ENCODE results near the gene MYO1C. TPM values are rescaled to one million over a fixed set of nuclear protein-coding genes. Genes with fewer than 3 reads are reported as not detected.

MYO1C gene
- total and polyA plus RNA-seq, 8 donors, result 45.2 to 158 (median 81.3) TPM

- peaks cover 30 to 58% (median 54%) of the 10 kb centered on the region in 4 donors for H3K4me1 ChIP-seq
- no peaks in the 10 kb centered on the region for H3K27me3 ChIP-seq
- DNase-seq, result no peak
- intact Hi-C loops (cut with DNase I; ENCODE audit: low total_unique reads), result no loop called here
- WGBS, 5 donors, result 80 to 95% (median 92%) methylated on average over 8 to 11 of the region's 11 CpGs
- peak overlapping the region in 4 of 5 donors; percentile 41 to 98 (median 94) for H3K27ac ChIP-seq
- no peak overlapping the region for H3K4me3 ChIP-seq
- TF ChIP-seq EP300 (IDR thresholded peaks at IDR 0.05) (no peak), POLR2A (IDR thresholded peaks at IDR 0.05) (no peak), POLR2AphosphoS5 (IDR thresholded peaks at IDR 0.05) (no peak), CTCF (IDR thresholded peaks at IDR 0.05) (no peak)
- H3K36me3 ChIP-seq, result peaks cover 20 to 54% (median 49%) of the 10 kb centered on the region in 4 donors
- no peaks in the 10 kb centered on the region for H3K9me3 ChIP-seq
These were observed 2.3 kb upstream of the MYO1C start for GRCh38 chr17:1494736-1495253.

- WGBS, 5 donors, result 85 to 98% (median 93%) methylated on average over 7 of the region's 7 CpGs
- no peaks in the 10 kb centered on the region for H3K27me3 ChIP-seq
- peaks cover 31 to 63% (median 60%) of the 10 kb centered on the region in 4 donors for H3K4me1 ChIP-seq
- H3K9me3 ChIP-seq, result no peaks in the 10 kb centered on the region
- peak overlapping the region in 4 of 5 donors; percentile 89 to 98 (median 94) for H3K27ac ChIP-seq
- TF ChIP-seq POLR2AphosphoS5 (IDR thresholded peaks at IDR 0.05) (no peak), POLR2A (IDR thresholded peaks at IDR 0.05) (no peak), CTCF (IDR thresholded peaks at IDR 0.05) (no peak), EP300 (IDR thresholded peaks at IDR 0.05) (no peak)
- H3K4me3 ChIP-seq, result no peak overlapping the region
- H3K36me3 ChIP-seq, result peaks cover 20 to 48% (median 45%) of the 10 kb centered on the region in 4 donors
- intact Hi-C loops (cut with DNase I; ENCODE audit: low total_unique reads), result no loop called here
- DNase-seq, result no peak
These were observed 1.7 kb upstream of the MYO1C start for GRCh38 chr17:1494203-1494602.

- H3K9me3 ChIP-seq, result no peaks in the 10 kb centered on the region
- no peak for TF ChIP-seq POLR2A (IDR thresholded peaks at IDR 0.05)
- TF ChIP-seq POLR2AphosphoS5 (IDR thresholded peaks at IDR 0.05), result peak in 1 of 3 donors; percentile 26
- no peak for TF ChIP-seq CTCF (IDR thresholded peaks at IDR 0.05)
- TF ChIP-seq EP300 (IDR thresholded peaks at IDR 0.05), result no peak
- peaks cover 39 to 71% (median 68%) of the 10 kb centered on the region in 4 donors for H3K4me1 ChIP-seq
- H3K27ac ChIP-seq, result peak overlapping the region; percentile 37 to 98 (median 90)
- no peak overlapping the region for H3K4me3 ChIP-seq
- H3K27me3 ChIP-seq, result no peaks in the 10 kb centered on the region
- peaks cover 20 to 41% (median 38%) of the 10 kb centered on the region in 4 donors for H3K36me3 ChIP-seq
- peak; percentile 53 to 63 for DNase-seq
- intact Hi-C loops (cut with DNase I; ENCODE audit: low total_unique reads), result no loop called here
- WGBS, 5 donors, result 42 to 47% (median 44%) methylated on average over 18 to 23 of the region's 23 CpGs
These were observed 950 bp upstream of the MYO1C start for GRCh38 chr17:1493291-1493980.

- Histone ChIP-seq H3K4me1 (peaks cover 55 to 88% (median 82%) of the 10 kb centered on the region in 4 donors), H3K27me3 (peaks cover 0 to 6% (median 0%) of the 10 kb centered on the region in 3 donors), H3K9me3 (no peaks in the 10 kb centered on the region), H3K27ac (peak overlapping the region; percentile 90 to 99 (median 98)), H3K4me3 (peak overlapping the region; percentile 69 to 80 (median 71)), H3K36me3 (peaks cover 11 to 24% (median 22%) of the 10 kb centered on the region in 4 donors)
- WGBS, 5 donors, result 1 to 2% (median 2%) methylated on average over 18 to 92 of the region's 94 CpGs
- intact Hi-C loops (cut with DNase I; ENCODE audit: low total_unique reads), result no loop called here
- TF ChIP-seq CTCF (IDR thresholded peaks at IDR 0.05) (no peak), EP300 (IDR thresholded peaks at IDR 0.05) (no peak), POLR2AphosphoS5 (IDR thresholded peaks at IDR 0.05) (no peak), POLR2A (IDR thresholded peaks at IDR 0.05) (no peak)
- DNase-seq, result peak; percentile 78 to 90
These were observed 840 bp downstream of the MYO1C start for GRCh38 chr17:1491443-1492248.
